ENCODE data around the gene FGF12.

- TF ChIP-seq FOXA1 (IDR thresholded peaks at IDR 0.05) (no peak), ARNT (IDR thresholded peaks at IDR 0.05) (no peak), ELF4 (IDR thresholded peaks at IDR 0.05) (no peak), CTBP1 (IDR thresholded peaks at IDR 0.05; ENCODE audit: borderline replicate concordance) (no peak), SP1 (IDR thresholded peaks at IDR 0.05) (no peak), ZNF384 (IDR thresholded peaks at IDR 0.05) (no peak), FOXK2 (IDR thresholded peaks at IDR 0.05) (no peak), L3MBTL2 (conservative IDR thresholded peaks at IDR 0.05) (no peak), HDGF (IDR thresholded peaks at IDR 0.05; ENCODE audit: borderline replicate concordance) (no peak), PKNOX1 (IDR thresholded peaks at IDR 0.05) (no peak), NFRKB (IDR thresholded peaks at IDR 0.05) (no peak), FOXM1 (IDR thresholded peaks at IDR 0.05; ENCODE audit: borderline replicate concordance) (no peak)
These were observed 10.2 kb upstream of the FGF12 start for GRCh38 chr3:192737506-192737905.
